IPS-15b (cell line): Measurements from ENCODE around the gene AICDA.
A peak's percentile ranks its signal among the peaks of the same experiment; 100 is the strongest.
"Not testable (repeated sequence)": the region's sequence is repeated elsewhere in the genome, so short reads cannot be mapped to it uniquely, and the experiment has no call there.

Experiments
- H3K27me3 ChIP-seq: one replicate; pipeline ENCODE4 v1.6.1; 2013; ENCODE audit warnings: low read length; ENCODE audit not compliant: control insufficient read depth, insufficient read depth
- H3K36me3 ChIP-seq: one replicate; pipeline ENCODE4 v1.6.1; 2013; ENCODE audit warnings: low read length; ENCODE audit not compliant: control insufficient read depth, insufficient read depth
- H3K4me1 ChIP-seq: one replicate; pipeline ENCODE4 v1.6.1; 2013; ENCODE audit warnings: mild to moderate bottlenecking, low read length; ENCODE audit not compliant: control insufficient read depth, insufficient read depth
- H3K4me3 ChIP-seq: one replicate; pipeline ENCODE4 v1.5.1; 2013; ENCODE audit warnings: low read depth, low read length
- H3K9ac ChIP-seq: one replicate; pipeline ENCODE4 v1.6.1; 2013; ENCODE audit warnings: low read depth, mild to moderate bottlenecking, low read length
- H3K9me3 ChIP-seq: one replicate; pipeline ENCODE4 v1.6.1; 2013; ENCODE audit warnings: mild to moderate bottlenecking, low read length; ENCODE audit not compliant: control insufficient read depth, insufficient read depth

AICDA gene

GRCh38 chr12:8577879-8578278 is 34.8 kb downstream of the AICDA start:
- Histone ChIP-seq H3K36me3 (no peaks in the 10 kb centered on the region), H3K4me1 (no peaks in the 10 kb centered on the region), H3K4me3 (no peak overlapping the region), H3K27me3 (no peaks in the 10 kb centered on the region), H3K9ac (peak overlapping the region; percentile 3), H3K9me3 (no peaks in the 10 kb centered on the region)

GRCh38 chr12:8572507-8572906 is 40.2 kb downstream of the AICDA start:
- no peaks in the 10 kb centered on the region for H3K4me1 ChIP-seq
- H3K9ac ChIP-seq, result no peak overlapping the region
- H3K4me3 ChIP-seq, result no peak overlapping the region
- H3K36me3 ChIP-seq, result no peaks in the 10 kb centered on the region
- no peaks in the 10 kb centered on the region for H3K27me3 ChIP-seq
- peaks cover 3% of the 10 kb centered on the region for H3K9me3 ChIP-seq

- Histone ChIP-seq H3K4me1 (peaks cover 21% of the 10 kb centered on the region), H3K9me3 (peaks cover 3% of the 10 kb centered on the region), H3K4me3 (no peak overlapping the region), H3K27me3 (no peaks in the 10 kb centered on the region), H3K36me3 (no peaks in the 10 kb centered on the region), H3K9ac (no peak overlapping the region)
These were observed 46.1 kb downstream of the AICDA start for GRCh38 chr12:8566525-8566924.

- H3K4me1 ChIP-seq, result peaks cover 21% of the 10 kb centered on the region
- H3K4me3 ChIP-seq, H3K9ac ChIP-seq, H3K9me3 ChIP-seq, H3K27me3 ChIP-seq, H3K36me3 ChIP-seq: not testable (repeated sequence)
These were observed 46.6 kb downstream of the AICDA start for GRCh38 chr12:8566052-8566451.

GRCh38 chr12:8564656-8565055 is 48.0 kb downstream of the AICDA start:
- Histone ChIP-seq H3K36me3 (no peaks in the 10 kb centered on the region), H3K27me3 (no peaks in the 10 kb centered on the region), H3K4me3 (peak overlapping the region; percentile 24), H3K9me3 (peaks cover 3% of the 10 kb centered on the region), H3K4me1 (peaks cover 21% of the 10 kb centered on the region), H3K9ac (no peak overlapping the region)

GRCh38 chr12:8563356-8563755 is 49.3 kb downstream of the AICDA start:
- Histone ChIP-seq H3K4me1 (peaks cover 21% of the 10 kb centered on the region), H3K36me3 (no peaks in the 10 kb centered on the region), H3K4me3 (no peak overlapping the region), H3K9ac (no peak overlapping the region), H3K27me3 (no peaks in the 10 kb centered on the region), H3K9me3 (peaks cover 3% of the 10 kb centered on the region)

- H3K9ac ChIP-seq, result no peak overlapping the region
- peaks cover 21% of the 10 kb centered on the region for H3K4me1 ChIP-seq
- H3K4me3 ChIP-seq, result no peak overlapping the region
- H3K9me3 ChIP-seq, result no peaks in the 10 kb centered on the region
- no peaks in the 10 kb centered on the region for H3K27me3 ChIP-seq
- H3K36me3 ChIP-seq, result no peaks in the 10 kb centered on the region
These were observed 50.3 kb downstream of the AICDA start for GRCh38 chr12:8562310-8562709.

- H3K4me3 ChIP-seq, result no peak overlapping the region
These were observed 51.6 kb downstream of the AICDA start for GRCh38 chr12:8561011-8561410.

GRCh38 chr12:8559676-8560075 is 53.0 kb downstream of the AICDA start:
- H3K9ac ChIP-seq, result no peak overlapping the region
- H3K4me3 ChIP-seq, result no peak overlapping the region
- no peaks in the 10 kb centered on the region for H3K27me3 ChIP-seq
- no peaks in the 10 kb centered on the region for H3K36me3 ChIP-seq
- H3K4me1 ChIP-seq, result peaks cover 19% of the 10 kb centered on the region
- no peaks in the 10 kb centered on the region for H3K9me3 ChIP-seq

More at GRCh38 chr12:8561011-8561410, 51.6 kb downstream of the AICDA start:
- H3K27me3 ChIP-seq, result no peaks in the 10 kb centered on the region
- H3K36me3 ChIP-seq, result no peaks in the 10 kb centered on the region
- H3K4me1 ChIP-seq, result peaks cover 21% of the 10 kb centered on the region
- no peaks in the 10 kb centered on the region for H3K9me3 ChIP-seq
- H3K9ac ChIP-seq, result no peak overlapping the region

- Histone ChIP-seq H3K9me3 (no peaks in the 10 kb centered on the region), H3K36me3 (no peaks in the 10 kb centered on the region), H3K27me3 (no peaks in the 10 kb centered on the region), H3K4me1 (no peaks in the 10 kb centered on the region), H3K4me3 (no peak overlapping the region), H3K9ac (no peak overlapping the region)
These were observed 56.0 kb downstream of the AICDA start for GRCh38 chr12:8556531-8557097.

GRCh38 chr12:8554451-8555195 is 58.0 kb downstream of the AICDA start:
- H3K4me3 ChIP-seq, result no peak overlapping the region
- H3K9ac ChIP-seq, result no peak overlapping the region
- H3K4me1 ChIP-seq, result no peaks in the 10 kb centered on the region
- no peaks in the 10 kb centered on the region for H3K9me3 ChIP-seq
- no peaks in the 10 kb centered on the region for H3K36me3 ChIP-seq
- no peaks in the 10 kb centered on the region for H3K27me3 ChIP-seq

GRCh38 chr12:8553088-8553627 is 59.5 kb downstream of the AICDA start:
- Histone ChIP-seq H3K9ac (no peak overlapping the region), H3K4me3 (no peak overlapping the region), H3K4me1 (no peaks in the 10 kb centered on the region), H3K9me3 (no peaks in the 10 kb centered on the region), H3K27me3 (no peaks in the 10 kb centered on the region), H3K36me3 (no peaks in the 10 kb centered on the region)
